ENCODE results near the gene RINT1.

DNA sequence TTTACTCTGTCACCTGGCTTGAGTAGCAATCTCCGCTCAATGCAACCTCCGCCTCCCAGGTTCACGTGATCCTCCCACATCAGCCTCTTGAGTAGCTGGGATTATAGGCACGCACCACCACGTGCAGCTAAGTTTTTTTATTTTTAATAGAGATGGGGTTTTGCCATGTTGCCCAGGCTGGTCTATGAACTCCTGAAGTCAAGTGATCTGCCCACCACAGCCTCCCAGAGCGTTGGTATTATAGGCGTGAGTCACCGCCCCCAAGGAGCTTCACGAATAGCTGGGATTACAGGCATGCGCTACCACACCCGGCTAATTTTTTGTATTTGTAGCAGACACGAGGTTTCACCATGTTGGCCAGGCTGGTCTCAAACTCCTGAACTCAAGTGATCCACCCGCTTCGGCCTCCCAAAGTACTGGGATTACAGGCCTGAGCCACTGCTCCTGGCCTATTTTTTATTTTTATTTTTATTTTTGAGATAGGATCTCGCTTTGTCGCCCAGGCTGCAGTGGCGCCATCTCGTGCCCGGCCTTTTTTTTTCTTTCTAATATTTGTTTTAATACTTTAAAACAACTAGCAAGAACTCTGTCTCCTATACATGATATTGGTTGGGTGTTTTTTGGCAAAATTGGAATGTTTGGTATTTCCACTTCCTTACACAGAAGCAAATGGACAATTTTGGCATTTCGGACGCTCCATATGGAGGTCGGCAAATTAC, 48.2 kb downstream of the RINT1 start:
- TF ChIP-seq, protein P1, sequence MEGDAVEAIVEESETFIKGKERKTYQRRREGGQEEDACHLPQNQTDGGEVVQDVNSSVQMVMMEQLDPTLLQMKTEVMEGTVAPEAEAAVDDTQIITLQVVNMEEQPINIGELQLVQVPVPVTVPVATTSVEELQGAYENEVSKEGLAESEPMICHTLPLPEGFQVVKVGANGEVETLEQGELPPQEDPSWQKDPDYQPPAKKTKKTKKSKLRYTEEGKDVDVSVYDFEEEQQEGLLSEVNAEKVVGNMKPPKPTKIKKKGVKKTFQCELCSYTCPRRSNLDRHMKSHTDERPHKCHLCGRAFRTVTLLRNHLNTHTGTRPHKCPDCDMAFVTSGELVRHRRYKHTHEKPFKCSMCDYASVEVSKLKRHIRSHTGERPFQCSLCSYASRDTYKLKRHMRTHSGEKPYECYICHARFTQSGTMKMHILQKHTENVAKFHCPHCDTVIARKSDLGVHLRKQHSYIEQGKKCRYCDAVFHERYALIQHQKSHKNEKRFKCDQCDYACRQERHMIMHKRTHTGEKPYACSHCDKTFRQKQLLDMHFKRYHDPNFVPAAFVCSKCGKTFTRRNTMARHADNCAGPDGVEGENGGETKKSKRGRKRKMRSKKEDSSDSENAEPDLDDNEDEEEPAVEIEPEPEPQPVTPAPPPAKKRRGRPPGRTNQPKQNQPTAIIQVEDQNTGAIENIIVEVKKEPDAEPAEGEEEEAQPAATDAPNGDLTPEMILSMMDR (IDR thresholded peaks at IDR 0.05; ENCODE audit: insufficient read depth, low read depth, low read length), result no peak
- no peak for TF ChIP-seq EZH2 (IDR thresholded peaks at IDR 0.05; ENCODE audit: insufficient read depth, low read length)
